ENCODE results near the gene GALT. TPM values are rescaled to one million over a fixed set of nuclear protein-coding genes. Genes with fewer than 3 reads are reported as not detected.

The GALT gene
- total and polyA plus RNA-seq, 2 of the 13 experiments (the other 11 are each of a cell fraction or from before 2014, with no cell fraction given) = 40.4 to 46.3 TPM

DNA sequence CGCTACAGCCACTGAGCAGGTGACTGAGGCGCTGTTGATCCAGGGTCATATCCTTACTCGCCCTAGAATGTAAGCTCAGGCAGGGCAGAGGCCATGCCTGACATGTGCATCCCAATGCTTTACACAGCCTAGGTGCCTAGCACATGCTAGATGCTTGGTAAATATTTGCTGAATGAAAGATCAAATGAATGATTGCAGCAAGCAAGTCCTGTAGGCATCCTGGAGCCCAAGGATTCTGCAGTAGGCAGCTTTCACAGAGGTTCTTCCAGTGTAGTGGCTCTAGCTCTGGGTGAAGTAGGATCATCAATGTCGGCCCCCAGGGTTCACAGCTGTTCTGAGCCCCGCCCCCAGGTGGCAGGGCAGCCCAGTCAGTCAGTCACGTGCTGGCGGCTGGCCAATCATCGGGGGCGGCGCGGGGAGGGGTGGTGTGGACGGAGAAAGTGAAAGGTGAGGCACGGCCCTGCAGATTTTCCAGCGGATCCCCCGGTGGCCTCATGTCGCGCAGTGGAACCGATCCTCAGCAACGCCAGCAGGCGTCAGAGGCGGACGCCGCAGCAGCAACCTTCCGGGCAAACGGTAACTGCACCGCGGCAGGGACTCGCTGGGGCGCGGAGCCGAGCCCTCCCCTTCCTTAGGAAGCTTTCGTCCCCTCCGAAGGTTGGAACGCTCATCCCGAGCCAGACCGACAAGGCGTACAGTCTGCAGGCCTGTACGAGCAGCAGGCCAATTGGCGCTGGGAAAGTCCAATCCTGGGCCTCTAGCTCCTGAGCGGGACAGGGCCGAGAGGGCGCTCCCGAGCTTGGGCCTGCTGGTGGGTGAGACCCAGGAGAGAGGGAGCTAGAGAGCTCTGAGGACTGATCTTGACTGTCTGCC is at the start of gene GALT (continued):
- TF ChIP-seq CTCF (CRISPR knock-in tag; IDR thresholded peaks at IDR 0.05) = peak; percentile 84
- peak; percentile 41; the same call in 1 of the 2 replicates for TF ChIP-seq MEIS2 (CRISPR knock-in tag; IDR thresholded peaks at IDR 0.05)
- peak; percentile 79 for TF ChIP-seq ARNT2 (CRISPR knock-in tag; IDR thresholded peaks at IDR 0.05; ENCODE audit: low read depth)
- TF ChIP-seq, protein P1, sequence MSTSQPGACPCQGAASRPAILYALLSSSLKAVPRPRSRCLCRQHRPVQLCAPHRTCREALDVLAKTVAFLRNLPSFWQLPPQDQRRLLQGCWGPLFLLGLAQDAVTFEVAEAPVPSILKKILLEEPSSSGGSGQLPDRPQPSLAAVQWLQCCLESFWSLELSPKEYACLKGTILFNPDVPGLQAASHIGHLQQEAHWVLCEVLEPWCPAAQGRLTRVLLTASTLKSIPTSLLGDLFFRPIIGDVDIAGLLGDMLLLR (CRISPR knock-in tag; IDR thresholded peaks at IDR 0.05) = peak; percentile 55; the same call in 1 of the 2 replicates
- peak; percentile 96 for TF ChIP-seq ZNF687 (CRISPR knock-in tag; IDR thresholded peaks at IDR 0.05)
- TF ChIP-seq ZNF274 (CRISPR knock-in tag; IDR thresholded peaks at IDR 0.05) = no peak
- peak; percentile 76; the same call in 1 of the 2 replicates for TF ChIP-seq ZBTB7A (CRISPR knock-in tag; IDR thresholded peaks at IDR 0.05)
- TF ChIP-seq NFKBIZ (CRISPR knock-in tag; IDR thresholded peaks at IDR 0.05) = peak; percentile 20; the same call in 1 of the 2 replicates
- 0 out of 2 replicates have a peak, but pooled peaks have one; percentile 35 for TF ChIP-seq FUBP1 (CRISPR knock-in tag; IDR thresholded peaks at IDR 0.05; ENCODE audit: borderline replicate concordance)
- TF ChIP-seq PHF20 (CRISPR knock-in tag; IDR thresholded peaks at IDR 0.05) = peak; percentile 77

Data from HepG2 (cell line).